Spinal cord (tissue), 10 donors: ENCODE data around the gene SEC24B. TPM values are rescaled to one million over a fixed set of nuclear protein-coding genes. Genes with fewer than 3 reads are reported as not detected.

ENCODE experiments used
- DNase-seq, 6 donors: peaks; one replicate each; pipeline versions ENCODE4 v3.0.0 to v3.0.0-alpha.2; 2013 to 2015; ENCODE audit warnings: low spot score in 6 of 6, low read depth in 4 of 6
- H3K27ac ChIP-seq: one replicate; pipeline ENCODE4 v1.5.1; 2013; ENCODE audit warnings: low read depth, low read length, control low read depth
- H3K27me3 ChIP-seq: one replicate; pipeline ENCODE4 v1.6.1; 2013; ENCODE audit warnings: low read length; ENCODE audit not compliant: control insufficient read depth, insufficient read depth
- H3K36me3 ChIP-seq: one replicate; pipeline ENCODE4 v1.6.1; 2013; ENCODE audit warnings: low read length; ENCODE audit not compliant: control insufficient read depth, insufficient read depth
- H3K4me1 ChIP-seq: one replicate; pipeline ENCODE4 v1.6.1; 2013; ENCODE audit warnings: low read length; ENCODE audit not compliant: control insufficient read depth, insufficient read depth
- H3K4me3 ChIP-seq: one replicate; pipeline ENCODE4 v1.5.1; 2013; ENCODE audit warnings: low read depth, low read length, control low read depth
- H3K9me3 ChIP-seq: one replicate; pipeline ENCODE4 v1.6.1; 2013; ENCODE audit warnings: low read length; ENCODE audit not compliant: control insufficient read depth, insufficient read depth
- WGBS: methylation state at CpG from one replicate; pipeline ENCODE4 v1.1.5; 2013; ENCODE audit warnings: missing lambda C conversion rate; ENCODE audit not compliant: insufficient coverage; 5-methylcytosine and 5-hydroxymethylcytosine counted together
- polyA plus RNA-seq, 2 donors: library from polyadenylated mRNA; unstranded; fragments of 120-200 nt; gene quantifications; one replicate each; pipeline ENCODE4 v1.2.1, GENCODE V29; 2013; ENCODE audit not compliant: insufficient read length in 2 of 2
- total RNA-seq, 2 donors: library from RNA; depleted of rRNA in 1 of 2; stranded (reverse); fragments of 120-200 nt in 1 of 2; fragments of >200 nt in 1 of 2; gene quantifications; one replicate each; pipeline versions ENCODE4 v1.2.3 to v1.2.4, GENCODE V29; 2013 to 2014
- donor health status: healthy.

The SEC24B gene
- total and polyA plus RNA-seq, 4 donors = 24.0 to 34.9 (median 29.7) TPM

DNA sequence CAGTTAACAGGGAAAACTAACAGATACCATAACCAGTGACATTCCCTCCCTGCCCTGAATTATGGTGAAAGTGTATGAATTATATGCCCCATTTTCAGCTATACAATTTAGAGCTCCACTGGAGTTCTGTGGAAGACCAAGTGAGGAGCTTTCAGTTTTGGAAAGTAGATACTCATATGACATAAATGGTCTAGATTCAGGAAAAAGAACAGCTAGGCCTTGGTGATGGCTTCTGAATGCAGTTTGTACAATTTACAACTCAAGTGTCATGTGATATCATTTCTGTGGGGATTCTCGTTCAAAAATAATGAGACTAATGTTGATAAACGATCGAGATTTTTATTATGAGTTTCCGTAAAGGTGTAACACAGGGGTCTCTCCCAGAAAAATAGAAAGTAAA is 8.2 kb upstream of the SEC24B start:
- Histone ChIP-seq H3K36me3 (peaks cover 3% of the 10 kb centered on the region), H3K27me3 (no peaks in the 10 kb centered on the region), H3K4me3 (no peak overlapping the region), H3K27ac (no peak overlapping the region), H3K9me3 (no peaks in the 10 kb centered on the region), H3K4me1 (peaks cover 3% of the 10 kb centered on the region)
- no peak for DNase-seq
- no CpG with 5 or more reads among the region's 4 CpGs for WGBS

DNA sequence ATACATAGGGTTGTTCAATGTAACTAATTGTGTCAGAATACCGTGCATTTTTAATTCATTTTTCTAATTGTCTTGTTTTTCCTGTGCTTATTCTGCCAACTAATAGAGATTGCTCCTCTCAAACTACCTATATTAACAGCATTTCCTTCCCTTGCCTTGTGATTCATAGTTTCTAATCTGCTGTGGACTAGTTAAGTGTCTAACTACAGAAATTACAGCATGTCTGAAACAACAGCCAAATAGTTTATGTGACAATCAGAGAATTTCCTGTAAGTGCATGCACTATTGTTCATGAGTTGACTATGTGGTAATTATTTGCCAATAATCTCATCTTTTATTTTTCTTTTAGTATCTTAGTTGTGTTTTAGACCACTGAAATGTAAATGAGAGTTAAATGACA is 4.1 kb upstream of the SEC24B start:
- Histone ChIP-seq H3K27me3 (no peaks in the 10 kb centered on the region), H3K36me3 (peaks cover 3% of the 10 kb centered on the region), H3K9me3 (no peaks in the 10 kb centered on the region), H3K4me3 (no peak overlapping the region), H3K4me1 (no peaks in the 10 kb centered on the region), H3K27ac (no peak overlapping the region)
- WGBS = no CpG with 5 or more reads among the region's 1 CpG
- DNase-seq = no peak

DNA sequence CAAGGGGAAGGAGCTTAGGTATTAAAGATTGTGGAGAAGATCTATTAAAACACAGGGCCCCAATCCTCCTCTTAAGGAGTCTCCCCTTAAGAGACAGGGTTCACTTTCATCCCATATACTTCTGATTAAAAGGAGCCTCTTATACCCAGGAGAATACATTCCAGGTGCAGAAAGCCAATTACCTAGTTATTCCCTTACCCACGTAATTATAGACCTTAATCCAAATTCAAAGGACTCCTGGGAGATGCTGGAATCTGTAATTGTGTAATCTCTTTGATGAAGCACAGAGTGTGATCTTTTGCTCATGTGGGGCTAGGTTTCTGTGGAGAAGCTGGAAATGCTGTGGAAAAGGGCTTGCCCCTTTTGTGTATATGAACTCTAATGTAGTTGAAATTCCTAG is 1.4 kb upstream of the SEC24B start:
- peak in 1 of 6 donors; percentile 30 for DNase-seq
- Histone ChIP-seq H3K4me3 (no peak overlapping the region), H3K4me1 (peaks cover 8% of the 10 kb centered on the region), H3K27me3 (no peaks in the 10 kb centered on the region), H3K9me3 (no peaks in the 10 kb centered on the region), H3K36me3 (peaks cover 3% of the 10 kb centered on the region), H3K27ac (peak overlapping the region; percentile 92)
- no CpG with 5 or more reads among the region's 1 CpG for WGBS

DNA sequence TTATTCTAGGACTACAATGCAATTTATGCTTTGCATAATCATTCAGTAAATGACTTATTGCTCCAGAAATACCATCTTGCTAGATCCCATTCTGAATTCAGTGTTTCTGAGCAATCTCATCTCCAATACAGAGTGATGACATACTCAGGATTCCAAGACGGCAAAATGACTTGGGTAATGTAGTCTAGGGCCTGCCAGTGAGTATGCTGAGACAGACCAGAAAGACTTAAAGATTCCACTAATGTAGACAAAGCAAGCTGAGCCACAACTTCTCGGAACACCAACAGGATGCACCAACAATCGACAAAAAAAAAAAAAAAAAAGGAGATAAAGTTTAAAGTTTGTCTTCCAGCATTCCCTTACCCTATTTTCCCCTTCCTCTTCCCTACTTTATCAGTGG is 919 bp upstream of the SEC24B start:
- no peaks in the 10 kb centered on the region for H3K27me3 ChIP-seq
- peak overlapping the region; percentile 92 for H3K27ac ChIP-seq
- no CpG with 5 or more reads among the region's 3 CpGs for WGBS
- H3K36me3 ChIP-seq = peaks cover 3% of the 10 kb centered on the region
- H3K9me3 ChIP-seq = no peaks in the 10 kb centered on the region
- DNase-seq = peak in 2 of 6 donors; percentile 15 to 66
- peak overlapping the region; percentile 65 for H3K4me3 ChIP-seq
- H3K4me1 ChIP-seq = peaks cover 8% of the 10 kb centered on the region

DNA sequence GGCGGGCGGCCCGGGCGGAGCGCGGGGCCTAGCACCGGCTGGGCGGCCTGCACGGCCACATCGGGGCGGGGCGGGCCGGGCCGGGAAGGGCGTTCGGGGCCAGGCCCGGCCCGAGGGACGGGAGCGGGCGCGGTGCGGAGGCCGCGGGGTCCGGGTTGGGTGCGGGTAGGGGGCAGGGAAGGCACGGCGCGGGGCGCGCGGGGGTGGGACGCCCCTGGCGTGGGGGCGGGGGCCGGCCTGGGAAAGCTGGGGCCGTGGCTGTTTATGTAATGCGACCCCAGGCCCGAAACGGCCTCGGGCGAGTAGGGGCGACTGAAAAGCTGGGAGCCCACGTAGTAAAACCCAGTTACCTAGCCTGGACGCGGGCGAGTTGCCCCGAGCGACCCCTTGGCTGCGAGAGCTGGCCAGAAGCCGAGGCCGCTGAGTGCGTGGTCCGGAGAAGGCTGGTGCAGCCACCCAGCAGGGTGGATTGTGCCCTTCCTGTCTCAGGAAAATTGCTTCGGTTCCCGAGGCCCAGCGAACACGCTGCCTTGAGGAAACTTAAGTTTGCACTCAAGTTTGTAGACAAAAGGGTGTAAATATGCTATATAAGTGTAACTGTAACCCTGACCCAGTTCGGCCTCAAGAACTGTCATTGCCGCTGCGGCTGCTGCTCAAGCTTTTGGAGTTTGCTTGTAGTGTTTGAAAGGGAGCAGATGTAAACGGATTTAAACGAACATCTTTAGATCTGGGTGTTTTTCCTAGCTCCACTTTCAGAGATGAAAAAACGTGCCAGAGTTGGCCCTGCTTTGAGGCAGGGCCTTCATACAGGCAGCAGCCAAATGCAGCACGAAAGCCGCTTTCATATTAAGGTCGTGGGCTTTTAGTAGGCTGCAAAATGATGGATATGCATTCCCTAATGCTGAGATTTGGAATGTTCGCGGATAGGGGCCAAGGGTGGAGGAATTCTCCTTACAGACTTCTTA is 674 bp downstream of the SEC24B start:
- peak overlapping the region; percentile 81 for H3K27ac ChIP-seq
- no peaks in the 10 kb centered on the region for H3K9me3 ChIP-seq
- H3K36me3 ChIP-seq = peaks cover 3% of the 10 kb centered on the region
- under 1% methylated on average over 57 of the region's 70 CpGs for WGBS
- H3K4me1 ChIP-seq = peaks cover 8% of the 10 kb centered on the region
- no peaks in the 10 kb centered on the region for H3K27me3 ChIP-seq
- peak overlapping the region; percentile 75 for H3K4me3 ChIP-seq
- peak in 3 of 6 donors; percentile 24 to 64 (median 54) for DNase-seq

DNA sequence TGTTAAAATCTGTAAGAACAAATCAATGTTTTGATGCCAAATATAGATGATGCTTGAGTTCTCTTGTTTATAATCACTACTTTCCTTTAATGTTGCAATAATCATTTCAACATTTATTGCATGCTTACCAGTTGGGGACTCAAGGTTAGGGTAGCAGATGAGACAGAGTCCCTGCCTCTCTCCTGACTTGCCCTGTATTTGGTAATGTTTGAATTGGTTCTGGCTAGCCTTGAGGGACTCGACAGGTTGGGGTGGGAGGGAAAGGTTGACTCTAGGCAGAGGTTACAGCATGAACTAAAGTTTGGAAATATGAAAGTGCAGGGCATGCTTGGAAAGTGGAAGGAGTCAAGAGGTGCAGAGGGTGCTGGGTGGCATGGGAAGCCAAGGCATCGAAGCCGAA is 2.0 kb downstream of the SEC24B start:
- H3K4me1 ChIP-seq = peaks cover 8% of the 10 kb centered on the region
- no peaks in the 10 kb centered on the region for H3K9me3 ChIP-seq
- no peak for DNase-seq
- no peak overlapping the region for H3K27ac ChIP-seq
- WGBS = 78% methylated on average over 3 of the region's 3 CpGs
- no peaks in the 10 kb centered on the region for H3K36me3 ChIP-seq
- no peaks in the 10 kb centered on the region for H3K27me3 ChIP-seq
- no peak overlapping the region for H3K4me3 ChIP-seq

DNA sequence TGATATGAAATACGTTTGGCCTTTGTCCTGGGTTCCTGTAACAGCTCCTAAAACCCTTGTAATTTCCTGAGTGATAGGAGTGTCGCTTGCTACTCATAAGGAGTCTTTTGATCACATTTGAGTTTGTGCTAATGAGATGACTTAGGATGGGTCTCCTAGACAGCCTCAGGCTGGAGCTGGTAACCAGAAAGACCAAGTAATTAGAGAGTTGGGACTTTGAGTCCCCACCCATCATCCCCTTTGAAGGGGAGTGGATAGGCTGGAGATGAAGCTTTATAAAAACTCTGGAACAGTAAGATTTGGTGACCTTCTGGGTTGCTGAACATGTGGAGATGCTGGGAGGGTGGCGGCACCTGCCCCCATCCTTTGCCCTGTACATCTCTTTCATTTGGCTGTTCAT is 2.9 kb downstream of the SEC24B start:
- H3K9me3 ChIP-seq = no peaks in the 10 kb centered on the region
- no peak overlapping the region for H3K27ac ChIP-seq
- 90% methylated on average over 2 of the region's 3 CpGs for WGBS
- DNase-seq = no peak
- peaks cover 8% of the 10 kb centered on the region for H3K4me1 ChIP-seq
- H3K36me3 ChIP-seq = no peaks in the 10 kb centered on the region
- H3K4me3 ChIP-seq = no peak overlapping the region
- no peaks in the 10 kb centered on the region for H3K27me3 ChIP-seq

DNA sequence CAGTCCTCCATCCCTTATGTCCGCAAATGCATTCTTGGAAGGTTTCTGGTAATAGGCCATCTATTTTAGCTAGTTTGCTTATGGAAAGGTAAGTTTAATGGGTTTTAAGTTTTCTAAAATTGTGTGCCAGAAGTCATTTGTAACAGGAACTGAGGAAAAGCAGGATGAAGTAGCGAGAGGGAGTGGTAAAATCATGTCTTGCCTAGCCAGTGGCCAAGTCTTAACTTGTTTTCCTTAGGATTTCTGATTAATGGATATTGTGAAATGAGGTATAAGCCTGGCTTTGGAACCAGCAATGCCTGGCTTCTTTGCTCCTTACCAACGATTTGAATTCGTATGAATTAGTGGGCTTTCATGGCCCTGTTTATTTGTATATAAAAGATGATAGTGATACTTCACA is 7.3 kb downstream of the SEC24B start:
- H3K27me3 ChIP-seq = no peaks in the 10 kb centered on the region
- DNase-seq = no peak
- peaks cover 4% of the 10 kb centered on the region for H3K4me1 ChIP-seq
- WGBS = 62% methylated on average over 1 of the region's 4 CpGs
- no peak overlapping the region for H3K4me3 ChIP-seq
- peaks cover 8% of the 10 kb centered on the region for H3K36me3 ChIP-seq
- H3K9me3 ChIP-seq = no peaks in the 10 kb centered on the region
- no peak overlapping the region for H3K27ac ChIP-seq

DNA sequence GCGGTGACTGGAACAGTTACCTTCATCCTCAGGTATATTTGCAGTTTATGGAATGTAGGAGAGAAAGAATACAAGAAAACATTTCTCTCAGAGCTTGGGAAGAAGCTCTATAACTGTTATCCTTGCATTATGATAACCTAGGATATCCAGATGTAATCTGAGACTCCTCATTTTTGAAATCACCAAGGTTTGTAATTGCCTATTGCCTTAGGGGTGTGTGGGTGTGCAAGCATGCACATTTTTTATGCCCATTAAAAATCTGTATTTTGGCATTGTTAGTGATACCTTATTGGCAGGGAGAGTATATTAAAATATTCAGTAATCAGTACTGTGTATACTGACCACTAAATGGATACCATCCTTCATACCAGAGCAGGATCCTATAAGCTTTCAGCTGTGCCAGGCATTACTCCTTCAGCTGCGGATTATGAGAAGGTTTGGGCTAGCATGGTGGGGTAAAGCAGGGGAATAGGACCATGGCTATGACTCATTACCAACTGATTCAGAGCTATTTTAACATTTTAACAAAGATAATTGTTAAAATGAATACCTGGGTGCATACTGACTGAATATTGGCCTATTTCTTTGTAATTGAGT is 8.3 kb downstream of the SEC24B start:
- DNase-seq = no peak
- no peak overlapping the region for H3K27ac ChIP-seq
- H3K36me3 ChIP-seq = peaks cover 8% of the 10 kb centered on the region
- no peaks in the 10 kb centered on the region for H3K9me3 ChIP-seq
- H3K4me1 ChIP-seq = no peaks in the 10 kb centered on the region
- WGBS = no CpG with 5 or more reads among the region's 2 CpGs
- no peak overlapping the region for H3K4me3 ChIP-seq
- no peaks in the 10 kb centered on the region for H3K27me3 ChIP-seq
